NCI-H2171 (cell line): Measurements from ENCODE around the gene ZNF608.

Source experiments
- DNase-seq: peaks from one replicate; lab custom pipeline; 2025; lab: John Stamatoyannopoulos, UW

ZNF608 gene, protein sequence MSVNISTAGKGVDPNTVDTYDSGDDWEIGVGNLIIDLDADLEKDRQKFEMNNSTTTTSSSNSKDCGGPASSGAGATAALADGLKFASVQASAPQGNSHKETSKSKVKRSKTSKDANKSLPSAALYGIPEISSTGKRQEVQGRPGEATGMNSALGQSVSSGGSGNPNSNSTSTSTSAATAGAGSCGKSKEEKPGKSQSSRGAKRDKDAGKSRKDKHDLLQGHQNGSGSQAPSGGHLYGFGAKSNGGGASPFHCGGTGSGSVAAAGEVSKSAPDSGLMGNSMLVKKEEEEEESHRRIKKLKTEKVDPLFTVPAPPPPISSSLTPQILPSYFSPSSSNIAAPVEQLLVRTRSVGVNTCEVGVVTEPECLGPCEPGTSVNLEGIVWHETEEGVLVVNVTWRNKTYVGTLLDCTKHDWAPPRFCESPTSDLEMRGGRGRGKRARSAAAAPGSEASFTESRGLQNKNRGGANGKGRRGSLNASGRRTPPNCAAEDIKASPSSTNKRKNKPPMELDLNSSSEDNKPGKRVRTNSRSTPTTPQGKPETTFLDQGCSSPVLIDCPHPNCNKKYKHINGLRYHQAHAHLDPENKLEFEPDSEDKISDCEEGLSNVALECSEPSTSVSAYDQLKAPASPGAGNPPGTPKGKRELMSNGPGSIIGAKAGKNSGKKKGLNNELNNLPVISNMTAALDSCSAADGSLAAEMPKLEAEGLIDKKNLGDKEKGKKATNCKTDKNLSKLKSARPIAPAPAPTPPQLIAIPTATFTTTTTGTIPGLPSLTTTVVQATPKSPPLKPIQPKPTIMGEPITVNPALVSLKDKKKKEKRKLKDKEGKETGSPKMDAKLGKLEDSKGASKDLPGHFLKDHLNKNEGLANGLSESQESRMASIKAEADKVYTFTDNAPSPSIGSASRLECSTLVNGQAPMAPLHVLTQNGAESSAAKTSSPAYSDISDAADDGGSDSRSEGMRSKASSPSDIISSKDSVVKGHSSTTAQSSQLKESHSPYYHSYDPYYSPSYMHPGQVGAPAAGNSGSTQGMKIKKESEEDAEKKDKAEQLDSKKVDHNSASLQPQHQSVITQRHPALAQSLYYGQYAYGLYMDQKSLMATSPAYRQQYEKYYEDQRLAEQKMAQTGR (N-terminal part only)

DNA sequence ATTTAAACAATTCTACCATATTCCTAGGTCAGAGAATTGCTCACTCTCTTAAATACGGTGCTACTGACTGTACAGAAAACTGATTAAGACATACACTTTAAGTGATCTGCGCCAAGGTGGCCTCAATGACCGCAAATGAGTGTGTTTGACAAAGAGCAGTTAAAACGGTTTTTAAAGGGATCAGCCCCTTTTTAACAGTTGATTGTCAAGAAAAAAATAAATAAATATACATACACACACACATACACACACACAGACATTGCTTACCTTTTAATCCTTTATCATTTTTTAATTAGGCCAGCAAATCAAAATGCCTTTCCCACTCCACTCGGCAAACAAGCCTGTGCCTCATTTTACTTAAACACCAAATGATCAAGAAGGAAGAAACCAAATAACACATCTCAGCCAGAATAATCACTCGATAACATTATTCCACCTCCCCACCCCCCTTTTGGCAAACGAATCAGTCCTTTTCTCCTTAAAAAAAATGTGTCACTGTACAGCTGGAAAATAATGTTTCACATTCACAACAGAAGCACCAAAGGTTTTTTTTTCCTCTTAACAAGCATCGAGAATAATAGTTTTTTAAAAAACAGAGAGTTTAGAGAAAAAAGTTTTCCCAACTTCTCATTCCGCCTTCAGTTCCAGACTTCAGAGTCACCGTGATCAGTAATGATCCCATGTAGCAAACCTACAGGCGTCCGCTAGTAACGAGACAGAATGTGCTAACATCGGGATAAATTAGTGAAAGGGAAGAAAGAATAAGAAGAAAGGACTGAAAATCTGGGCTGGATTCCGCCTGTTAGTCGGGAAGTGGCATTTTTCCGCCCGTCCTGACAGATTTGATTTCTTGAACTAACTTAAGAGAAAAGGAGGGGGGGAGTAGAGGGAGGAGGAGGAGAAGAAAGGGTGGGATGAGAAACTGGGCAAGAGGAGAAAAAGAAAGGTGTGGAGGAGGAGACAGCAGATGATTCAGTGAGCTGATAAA, at the start of gene ZNF608:
Gene ZNF608, minus strand, starts transcription at position 712 of the 988 bp plus-strand sequence. CDS start 1,650 bp downstream, outside the sequence.
- no peak for DNase-seq

DNA sequence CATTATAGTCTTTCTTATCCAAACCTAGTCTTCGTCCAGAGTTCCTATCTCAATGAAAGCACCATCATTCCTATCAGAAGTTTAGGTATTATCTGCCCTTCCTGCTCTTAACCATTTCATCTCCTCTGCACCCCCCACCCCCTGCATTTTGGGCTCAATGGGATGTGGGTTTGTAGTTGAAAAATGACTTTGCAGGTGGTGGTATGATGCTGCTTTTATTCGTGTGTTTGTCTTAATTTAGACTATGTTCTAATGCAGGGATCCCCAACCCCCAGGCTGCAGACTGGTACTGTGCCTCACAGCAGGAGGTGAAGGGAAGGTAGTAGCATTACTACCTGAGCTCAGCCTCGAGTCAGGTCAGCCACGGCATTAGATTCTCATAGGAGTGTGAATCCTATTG, 49.4 kb upstream of the ZNF608 start:
- DNase-seq, result no peak

DNA sequence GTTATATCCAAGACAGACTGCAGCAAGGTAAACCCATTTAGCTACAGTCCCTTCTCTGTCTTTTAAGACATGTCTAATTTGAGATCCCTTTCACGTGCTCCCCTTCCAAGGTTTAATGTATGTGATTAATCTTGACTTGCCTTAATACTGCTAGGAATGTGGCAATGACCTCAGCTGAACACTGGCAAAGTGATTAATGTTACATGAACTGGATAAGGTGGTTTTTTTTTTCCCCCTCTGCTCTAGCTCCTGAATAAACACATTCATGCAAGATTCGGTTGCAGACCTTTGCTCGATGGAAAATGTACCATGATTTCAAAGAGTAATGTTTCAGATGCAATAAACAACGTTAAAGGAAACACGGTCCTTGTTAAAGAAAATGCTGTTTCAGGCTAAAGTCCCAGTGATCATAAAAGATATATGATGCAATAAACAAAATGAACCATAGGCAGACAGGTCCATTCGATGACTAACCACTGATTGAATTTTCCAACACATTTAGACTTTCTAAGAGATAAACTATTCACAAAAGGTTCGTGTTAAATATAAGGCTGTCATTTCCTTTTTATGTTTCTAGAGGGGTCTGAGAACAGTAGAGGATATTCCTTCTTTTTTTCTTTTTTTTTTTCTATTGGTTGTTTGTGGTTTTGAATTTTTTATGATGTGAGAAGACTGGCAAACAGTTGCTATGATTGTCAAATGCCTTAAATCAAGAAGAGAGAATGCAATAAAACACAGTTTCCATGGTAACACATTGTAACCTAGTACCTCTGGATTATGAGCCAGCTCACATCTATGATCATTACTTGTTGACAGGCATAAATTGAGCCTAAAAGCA, 44.7 kb upstream of the ZNF608 start:
- no peak for DNase-seq

DNA sequence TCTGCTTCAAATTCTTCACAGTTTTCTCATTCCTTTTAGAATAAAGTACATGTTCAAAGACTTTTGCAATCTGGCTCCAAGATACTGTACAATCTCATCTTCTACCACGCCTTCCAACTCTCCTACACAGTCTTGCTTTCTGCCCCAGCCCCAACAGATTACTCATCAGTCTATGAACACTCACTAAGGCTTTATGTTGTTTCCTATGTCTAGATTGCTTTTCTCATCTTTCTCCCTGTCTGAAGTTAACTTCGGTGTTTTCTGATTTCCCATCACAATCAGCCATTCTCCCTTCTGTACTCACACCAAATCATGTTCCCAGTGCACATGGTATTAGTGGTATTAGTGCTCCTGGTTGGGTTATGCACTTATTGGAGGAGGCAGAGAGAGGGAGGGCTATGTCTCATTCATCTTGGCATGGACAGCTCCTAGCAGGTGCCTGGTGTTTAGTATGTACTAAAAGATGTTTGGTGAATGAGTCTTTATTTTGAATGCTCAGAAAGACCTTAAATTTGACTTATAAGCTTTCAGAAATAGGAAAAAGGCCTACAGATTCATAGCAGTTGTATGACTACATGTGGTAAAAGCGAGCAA, 44.0 kb upstream of the ZNF608 start:
- no peak for DNase-seq

DNA sequence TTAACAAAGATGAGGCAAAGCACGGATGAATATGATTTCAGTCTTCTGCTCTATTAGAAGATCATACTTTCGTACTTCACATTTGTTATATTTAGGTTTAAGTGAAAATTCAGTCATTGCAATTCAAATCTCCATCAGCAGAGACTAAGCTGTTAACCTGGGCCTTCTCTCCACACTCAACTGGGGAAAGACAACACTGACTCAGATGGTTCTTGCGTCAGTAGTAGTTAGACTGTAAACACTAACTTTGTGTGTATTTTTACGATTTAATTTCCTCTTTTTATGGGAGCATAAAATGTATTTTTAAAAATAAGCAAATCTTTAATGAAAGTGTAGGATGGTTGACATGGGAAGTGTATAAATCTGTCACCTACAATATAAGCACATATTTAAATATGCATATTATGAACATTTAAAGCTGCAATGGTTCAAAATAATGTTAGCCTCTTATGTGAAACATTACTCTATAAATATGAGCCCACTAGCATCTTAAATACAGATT, 42.7 kb upstream of the ZNF608 start:
- DNase-seq, result no peak

DNA sequence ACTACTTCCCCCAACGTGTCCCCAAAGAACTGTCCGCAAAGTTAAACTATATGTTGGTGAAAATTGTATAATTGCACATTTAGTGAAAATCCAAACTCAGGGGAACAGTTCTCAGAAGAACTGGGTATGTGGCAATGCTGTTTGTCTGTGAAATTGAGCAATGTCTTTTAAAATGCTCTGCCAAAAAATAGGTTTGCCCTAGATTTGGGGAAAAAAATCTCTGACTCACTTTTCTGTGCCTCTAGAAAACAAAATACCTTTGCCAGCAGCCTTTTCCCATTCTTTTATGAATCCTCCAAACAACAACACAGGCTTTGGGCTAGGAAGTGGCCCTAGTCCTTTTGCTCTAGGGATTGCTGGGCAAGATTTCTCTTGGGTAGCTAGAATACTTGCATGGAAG, 37.4 kb upstream of the ZNF608 start:
- DNase-seq, result no peak

DNA sequence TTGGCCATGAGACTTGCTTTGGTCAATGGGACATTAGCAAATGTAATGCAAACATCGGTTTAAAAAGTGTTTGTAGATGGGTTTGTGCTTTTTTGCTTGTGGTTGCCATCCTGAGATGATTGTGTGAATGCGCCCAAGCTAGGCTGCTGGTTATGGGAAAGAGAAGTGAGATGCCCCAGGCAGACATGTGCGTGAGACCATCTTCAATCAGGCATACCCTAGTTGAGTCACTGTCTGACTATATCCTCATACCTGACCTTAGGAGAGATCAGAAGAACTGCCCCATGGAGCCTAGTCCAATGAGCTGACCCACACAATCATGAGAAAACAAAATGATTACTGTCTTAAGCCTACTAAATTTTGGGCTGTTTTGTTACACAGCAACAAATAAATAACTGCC, 36.8 kb upstream of the ZNF608 start:
- no peak for DNase-seq

DNA sequence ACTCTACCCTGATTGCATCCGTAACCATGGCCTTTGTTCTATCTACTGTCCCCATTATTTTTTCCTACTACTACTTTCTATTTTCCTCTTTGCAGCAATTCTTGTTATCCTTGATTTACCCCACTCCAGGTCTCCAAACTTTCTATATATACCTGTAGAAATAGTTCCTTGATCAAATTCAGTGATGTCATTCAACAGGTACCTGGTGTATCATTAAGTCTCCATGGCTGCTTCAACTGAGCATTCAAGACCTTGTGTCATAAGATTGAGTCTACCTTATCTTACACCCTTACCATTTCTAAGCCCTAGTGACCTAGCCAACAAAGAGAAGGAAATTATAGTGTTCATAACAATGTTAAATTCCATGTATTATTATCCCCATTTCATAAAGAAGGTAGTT, 35.8 kb upstream of the ZNF608 start:
- DNase-seq, result no peak

DNA sequence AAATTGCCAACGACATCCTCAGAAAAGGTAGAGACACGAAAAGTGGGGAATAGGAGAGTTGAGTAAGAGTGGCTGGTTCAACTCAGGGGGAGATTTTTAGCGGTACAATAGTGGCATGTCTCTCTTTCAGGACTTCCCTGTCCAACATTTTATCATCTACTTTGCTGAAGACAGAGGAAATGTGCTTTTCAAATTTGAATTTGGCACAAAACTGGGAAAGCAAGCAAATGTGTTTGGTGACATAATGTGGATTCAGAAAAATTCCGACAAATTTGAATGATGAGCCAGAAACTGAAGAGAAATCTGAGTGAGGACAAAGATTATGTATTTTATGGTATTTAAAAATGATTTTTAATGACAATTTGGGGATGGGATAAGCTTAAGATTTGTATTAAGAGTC, 33.6 kb upstream of the ZNF608 start:
- DNase-seq, result no peak

DNA sequence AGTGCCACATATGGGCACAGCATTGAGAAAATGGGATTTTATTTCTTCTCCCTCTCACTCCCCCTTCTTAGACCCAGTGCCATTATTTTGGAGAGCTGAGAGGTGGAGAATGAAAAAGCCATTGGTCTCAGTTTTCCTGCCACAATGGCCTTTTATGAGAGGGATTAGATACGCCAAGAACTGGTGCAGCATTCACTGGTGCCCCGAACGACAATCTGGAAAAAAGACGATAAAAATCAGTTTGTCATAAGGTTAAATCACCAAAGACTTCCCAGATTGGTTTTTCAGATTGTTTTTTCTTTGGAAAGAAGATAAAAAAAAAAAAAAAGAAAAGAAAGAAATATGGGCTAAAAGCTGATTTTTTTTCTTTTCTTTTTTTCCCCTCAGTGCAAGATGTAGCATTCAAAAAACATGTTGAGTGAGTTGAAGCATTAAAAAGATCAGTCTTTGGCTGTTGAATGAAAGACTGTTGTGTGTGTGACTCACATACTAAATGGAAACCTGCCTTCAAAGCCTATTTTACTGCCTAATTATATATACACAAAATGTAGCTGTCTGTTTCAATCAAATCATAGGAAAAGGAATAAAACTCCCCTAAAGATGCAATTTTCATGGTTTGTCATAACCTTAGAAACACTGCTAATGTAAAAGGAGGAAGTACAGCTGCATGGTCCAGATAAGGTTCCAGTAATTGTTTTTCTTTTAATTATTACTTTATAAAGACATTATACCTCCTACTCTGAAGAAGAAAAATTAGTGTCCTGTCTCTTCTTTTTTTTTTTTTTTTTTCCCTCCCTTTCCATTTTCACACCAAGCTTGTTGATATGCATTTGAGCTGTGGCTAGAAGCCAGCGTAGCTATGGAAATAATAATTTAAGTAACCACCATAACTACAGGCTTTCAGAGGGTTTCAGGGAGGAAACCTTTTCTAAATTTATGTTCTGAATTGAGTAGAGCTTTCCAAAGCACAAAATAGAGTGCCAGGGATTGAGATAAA, 27.2 kb upstream of the ZNF608 start:
- DNase-seq, result no peak

DNA sequence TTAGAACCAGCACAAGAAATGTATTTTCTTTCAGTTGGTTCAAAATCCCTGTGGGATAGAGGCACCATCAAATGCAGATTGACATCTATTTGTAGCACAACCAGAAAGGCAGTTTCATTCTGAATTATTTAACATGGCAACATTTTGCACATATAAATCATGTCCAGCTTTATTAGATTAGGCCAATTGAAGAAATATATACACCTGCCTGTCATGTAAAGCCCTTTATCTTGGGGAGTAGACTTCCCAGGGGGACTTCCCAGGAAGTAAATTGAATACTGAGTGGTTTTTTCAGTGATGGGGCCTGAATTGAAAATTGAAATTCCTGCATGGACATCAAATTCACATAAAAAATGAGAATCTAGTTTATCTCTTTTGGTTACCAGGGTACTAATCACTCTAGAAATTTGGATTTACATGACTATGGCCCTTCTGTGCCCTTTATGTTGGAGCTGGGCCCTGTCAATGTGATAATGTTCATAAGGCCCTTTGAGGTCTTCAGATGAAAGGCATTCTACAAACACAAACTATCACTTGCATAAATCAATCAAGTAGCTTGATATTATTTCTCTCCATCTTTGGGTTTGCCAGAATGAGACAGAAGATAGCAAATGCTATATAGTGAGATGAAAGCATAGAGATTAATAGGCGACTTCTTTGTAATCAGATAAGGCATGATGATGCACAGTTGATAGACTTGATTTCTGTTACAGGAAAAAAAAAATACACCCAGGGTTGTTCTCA, 26.2 kb upstream of the ZNF608 start:
- no peak for DNase-seq

DNA sequence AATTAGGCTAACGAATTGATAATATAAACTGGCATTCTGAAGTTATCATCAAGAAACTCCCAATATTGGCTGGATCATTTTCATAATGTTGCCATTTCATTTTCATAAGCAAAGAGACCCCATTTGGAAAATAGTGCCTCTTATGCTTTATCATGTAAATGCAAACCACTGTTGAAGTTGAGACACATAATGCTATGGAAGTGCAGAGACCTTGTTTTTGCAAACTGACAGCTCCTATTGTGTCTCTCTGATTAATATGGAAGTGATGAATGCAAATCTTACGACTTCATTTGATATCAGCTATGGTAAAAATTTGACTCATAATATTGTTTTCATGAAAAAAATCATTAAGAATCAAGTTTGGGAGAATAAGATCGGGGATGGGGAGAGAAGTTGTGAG, 25.3 kb upstream of the ZNF608 start:
- DNase-seq, result no peak

DNA sequence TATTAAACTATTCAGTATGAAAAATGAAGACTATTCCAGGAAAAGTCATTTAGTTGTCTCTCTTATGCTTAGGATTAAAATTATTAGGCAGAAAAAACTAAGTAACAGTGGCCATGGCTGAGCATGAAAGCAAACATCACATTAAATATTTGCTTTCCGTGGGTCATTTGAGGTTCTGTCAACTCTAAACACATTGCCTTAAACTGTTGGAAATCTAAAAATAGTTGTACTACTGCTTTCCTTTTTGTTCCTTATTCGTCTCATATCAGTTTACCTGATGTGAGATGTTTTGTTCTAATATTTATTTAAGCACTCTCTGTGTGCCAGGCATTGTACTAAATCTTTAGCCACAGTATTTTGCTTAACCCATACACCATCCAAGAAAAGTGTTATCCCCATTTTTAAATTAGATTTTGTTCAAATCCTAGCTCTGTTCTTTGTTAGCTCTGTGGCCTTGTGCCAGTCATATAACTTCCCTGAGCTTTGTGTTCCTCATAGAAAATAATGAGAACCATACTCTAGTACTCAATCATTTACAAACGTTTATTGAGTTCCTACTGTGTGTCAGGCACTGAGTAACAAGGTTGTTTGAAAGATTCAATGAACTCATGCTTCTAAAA, 18.7 kb upstream of the ZNF608 start:
- no peak for DNase-seq

DNA sequence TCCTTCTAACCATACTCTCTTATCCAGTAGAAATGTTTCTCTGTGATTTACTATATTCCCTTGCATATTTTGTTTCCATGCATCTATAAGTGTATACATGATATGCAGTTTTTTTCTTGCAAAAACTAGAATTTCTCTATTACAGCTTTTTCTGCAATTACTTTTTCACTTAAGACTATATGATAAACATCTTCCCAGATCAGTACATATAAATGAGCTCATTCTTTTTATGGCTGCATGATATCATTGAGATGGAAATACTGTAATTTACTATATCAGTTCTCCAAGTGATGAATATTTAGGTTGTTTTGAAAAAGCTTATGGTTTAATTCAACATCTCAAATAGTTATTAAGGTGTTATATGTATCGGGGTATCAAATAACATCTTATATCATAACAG, 18.1 kb upstream of the ZNF608 start:
- DNase-seq, result no peak

DNA sequence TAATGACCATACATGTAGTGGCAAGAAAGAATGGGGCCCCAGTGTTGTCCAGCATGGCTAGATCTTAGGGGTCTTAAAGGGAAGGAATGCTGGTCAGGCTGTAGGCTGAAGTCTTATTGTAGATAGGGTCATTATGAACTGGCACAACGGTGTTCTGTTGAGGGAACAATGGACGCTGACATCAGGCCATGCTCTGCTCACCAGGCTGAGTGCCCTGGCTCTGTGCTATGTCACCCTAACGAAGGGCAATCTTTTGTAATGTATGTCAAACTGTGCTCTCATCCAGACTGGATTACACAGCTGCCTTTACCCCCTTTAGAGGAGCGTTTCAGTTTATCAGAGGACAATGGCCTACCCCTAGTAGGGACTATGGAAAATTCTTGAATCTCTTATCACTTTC, 14.6 kb upstream of the ZNF608 start:
- DNase-seq, result no peak

DNA sequence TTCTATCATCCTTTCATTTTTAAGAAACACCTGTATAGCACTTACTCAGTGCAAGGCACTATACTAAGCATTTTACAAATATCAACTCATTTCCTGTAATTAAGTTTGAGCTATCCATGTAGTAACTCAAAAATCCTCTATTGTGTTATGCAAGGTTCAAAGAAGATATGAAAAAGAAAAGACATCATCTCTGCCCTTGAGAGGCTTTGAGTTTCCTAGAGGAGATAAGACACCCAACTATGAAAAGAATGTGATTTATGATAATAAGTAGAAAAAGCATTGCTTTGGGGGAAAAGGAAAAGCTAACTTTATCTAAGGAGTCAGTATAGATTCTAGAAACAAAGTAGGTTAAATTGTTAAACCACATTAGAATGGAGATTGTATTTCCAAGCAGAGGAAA, 14.2 kb upstream of the ZNF608 start:
- no peak for DNase-seq

DNA sequence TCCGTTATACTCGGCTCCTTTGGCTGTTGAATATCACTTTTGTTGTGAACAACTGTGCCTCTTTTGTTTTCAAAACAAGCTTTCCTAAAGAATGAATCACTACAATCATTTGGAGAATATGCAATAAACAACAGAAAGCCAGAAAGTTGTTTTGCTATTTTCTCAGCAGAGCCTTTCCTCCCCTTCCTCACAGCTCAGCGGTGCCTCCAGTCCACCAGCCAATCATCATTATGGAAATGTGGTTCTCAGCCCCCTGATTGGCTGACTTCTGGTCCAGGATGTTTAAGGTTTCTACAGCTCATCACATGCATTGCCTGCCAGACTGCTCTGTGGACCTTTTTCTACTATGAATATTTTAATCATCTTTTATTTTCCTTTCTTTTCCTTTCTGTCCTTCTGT, 9.1 kb upstream of the ZNF608 start:
- DNase-seq, result no peak

DNA sequence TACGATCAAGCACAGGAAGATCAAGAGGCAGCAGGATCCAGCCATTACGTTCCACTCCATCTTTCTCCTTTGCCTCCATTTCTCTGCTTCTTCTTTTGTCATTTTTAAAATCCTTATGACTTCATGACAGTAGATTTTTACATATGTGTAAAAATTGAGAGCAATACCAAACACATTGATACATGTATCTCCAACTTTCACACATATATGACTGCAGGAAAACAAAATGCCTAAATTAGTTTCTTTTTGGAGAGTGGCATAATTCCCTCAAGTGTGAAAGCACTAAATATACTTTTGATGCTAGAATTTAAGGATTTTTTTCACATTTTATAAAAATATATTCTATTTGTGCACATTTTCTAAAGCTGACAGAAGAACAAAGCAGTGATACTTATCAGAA, 8.6 kb upstream of the ZNF608 start:
- DNase-seq, result no peak
